Activated naive CD4-positive, alpha-beta T cell treated with anti-CD3 and anti-CD28 coated beads, Interleukin-2, amount 10 ng/mL, durations not matched to agents 7 days and 5 days (primary cell): ENCODE data around the gene ACTRT2.

Experiments
- CTCF ChIA-PET: fragments of 350-600 bp; sonication (Branson Sonifier 250); formaldehyde crosslinking; loops from one replicate; lab custom pipeline; 2021; ENCODE audit warnings: antibody characterized with exemption; lab: Charles Lee
- DNase-seq: peaks from one replicate; pipeline ENCODE4 v3.0.0-alpha.2; 2020
- H3K27ac Mint-ChIP-seq: one replicate; pipeline ENCODE4 v1.8.0; 2021; ENCODE audit warnings: mild to moderate bottlenecking, moderate library complexity, mixed read lengths
- H3K27me3 Mint-ChIP-seq: one replicate; pipeline ENCODE4 v1.8.0; 2021; ENCODE audit warnings: mild to moderate bottlenecking, mixed read lengths
- H3K36me3 Mint-ChIP-seq: one replicate; pipeline ENCODE4 v1.8.0; 2021; ENCODE audit warnings: mixed read lengths
- H3K4me1 Mint-ChIP-seq: one replicate; pipeline ENCODE4 v1.8.0; 2021; ENCODE audit warnings: mixed read lengths
- H3K4me3 Mint-ChIP-seq: one replicate; pipeline ENCODE4 v1.8.0; 2021; ENCODE audit warnings: mild to moderate bottlenecking, moderate library complexity, mixed read lengths
- H3K9me3 Mint-ChIP-seq: one replicate; pipeline ENCODE4 v1.8.0; 2021; ENCODE audit warnings: mixed read lengths

Gene ACTRT2

DNA sequence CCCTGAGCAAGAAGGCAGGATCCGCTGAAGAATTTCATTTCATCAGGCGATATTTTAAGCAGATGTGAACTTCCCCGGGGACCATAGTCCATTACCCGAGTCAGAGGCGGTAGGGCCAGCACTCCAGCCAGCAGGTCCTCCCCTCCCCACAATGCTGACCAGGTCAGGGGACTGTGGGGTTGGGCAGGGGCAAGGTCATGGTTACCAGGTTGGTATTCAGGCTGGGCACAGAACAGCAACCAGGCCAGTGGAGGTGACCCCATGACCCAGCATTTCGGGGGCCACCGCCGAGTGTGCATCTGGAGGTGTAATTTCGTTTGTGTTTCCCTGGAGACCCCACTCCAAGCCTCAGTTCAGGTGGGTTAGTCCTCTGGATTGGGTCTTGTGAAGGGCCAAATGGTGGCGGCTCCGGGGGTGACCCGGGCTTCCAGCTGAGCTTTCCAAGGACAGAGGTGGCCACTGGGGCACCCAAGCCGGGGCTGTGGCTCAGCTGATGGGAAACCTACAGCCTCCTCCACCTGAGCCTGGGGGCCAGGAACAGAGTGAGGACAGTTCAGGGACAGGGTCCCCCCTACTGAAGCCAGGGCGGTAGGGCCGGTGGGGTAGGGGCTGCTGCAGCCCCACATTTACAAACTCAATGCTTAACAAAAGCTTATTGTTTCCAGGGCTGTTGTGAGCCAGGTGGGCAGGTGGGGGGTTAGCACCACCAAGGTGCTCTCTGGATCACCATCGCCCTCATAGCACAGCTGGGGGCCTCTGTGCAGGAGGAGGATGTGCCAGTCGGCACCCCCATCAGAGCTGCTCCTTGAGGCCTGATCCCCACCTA lies 50.5 kb downstream of the ACTRT2 start:
- Mint-ChIP-seq H3K9me3 (no peaks in the 10 kb centered on the region), H3K27ac (no peak overlapping the region), H3K36me3 (peaks cover 1% of the 10 kb centered on the region), H3K4me3 (no peak overlapping the region), H3K27me3 (peaks cover 92% of the 10 kb centered on the region), H3K4me1 (peaks cover 3% of the 10 kb centered on the region)
- DNase-seq, result no peak
- CTCF ChIA-PET, result no interaction called here
